Mesenchymal stem cell (in vitro differentiated cells and primary cell): ENCODE data around the gene ARSH. TPM values are rescaled to one million over a fixed set of nuclear protein-coding genes. Genes with fewer than 3 reads are reported as not detected.

Experiments used
- DNase-seq: peaks from one replicate; pipeline ENCODE4 v3.0.0-alpha.2; 2013
- H2AFZ ChIP-seq: one replicate; pipeline ENCODE4 v1.6.1; 2013; ENCODE audit warnings: low read depth, mild to moderate bottlenecking, control low read depth, inconsistent platforms, low read length, moderate library complexity
- H2AK5ac ChIP-seq: 2 replicates; pipeline ENCODE4 v1.6.1; 2013; ENCODE audit warnings: low read length, moderate library complexity, mild to moderate bottlenecking, inconsistent platforms; ENCODE audit not compliant: severe bottlenecking
- H2BK120ac ChIP-seq: one replicate; pipeline ENCODE4 v1.6.1; 2013; ENCODE audit warnings: low read depth, mild to moderate bottlenecking, inconsistent platforms, low read length, moderate library complexity
- H2BK12ac ChIP-seq, 2 experiments: one replicate each; pipeline ENCODE4 v1.6.1; 2013; ENCODE audit warnings: inconsistent platforms in 2 of 2, low read length in 2 of 2, mild to moderate bottlenecking in 2 of 2, moderate library complexity in 2 of 2, control low read depth in 1 of 2
- H2BK15ac ChIP-seq: one replicate; pipeline ENCODE4 v1.6.1; 2013; ENCODE audit warnings: mild to moderate bottlenecking, low read depth, inconsistent platforms; ENCODE audit not compliant: poor library complexity, severe bottlenecking
- H2BK5ac ChIP-seq: 2 replicates; pipeline ENCODE4 v1.6.1; 2013; ENCODE audit warnings: low read depth, mild to moderate bottlenecking, low read length, control low read depth, inconsistent platforms; ENCODE audit not compliant: poor library complexity, severe bottlenecking
- H3K14ac ChIP-seq, 2 experiments: one replicate each; pipeline ENCODE4 v1.6.1; 2013; ENCODE audit warnings: inconsistent platforms in 2 of 2, low read length in 2 of 2, control low read depth in 1 of 2, mild to moderate bottlenecking in 1 of 2, moderate library complexity in 1 of 2
- H3K18ac ChIP-seq, 2 experiments: one replicate each; pipeline ENCODE4 v1.6.1; 2013; ENCODE audit warnings: inconsistent platforms in 2 of 2, low read length in 2 of 2, control low read depth in 1 of 2, low read depth in 1 of 2, mild to moderate bottlenecking in 1 of 2
- H3K23ac ChIP-seq, 2 experiments: one replicate each; pipeline ENCODE4 v1.6.1; 2013; ENCODE audit warnings: inconsistent platforms in 2 of 2, low read length in 2 of 2, mild to moderate bottlenecking in 2 of 2, moderate library complexity in 2 of 2, control low read depth in 1 of 2
- H3K27ac ChIP-seq: 2 replicates; pipeline ENCODE4 v1.5.1; 2013; ENCODE audit warnings: mild to moderate bottlenecking, moderate library complexity, low read length, control low read depth, inconsistent platforms; ENCODE audit not compliant: poor library complexity, severe bottlenecking
- H3K27me3 ChIP-seq, 2 experiments: 2 replicates each; pipeline versions ENCODE4 v1.6.1 to v1.7.0; 2013; ENCODE audit warnings: low read length in 2 of 2, mild to moderate bottlenecking in 2 of 2, moderate library complexity in 2 of 2, control low read depth in 1 of 2, inconsistent platforms in 1 of 2; ENCODE audit not compliant: control insufficient read depth in 1 of 2, insufficient read depth in 1 of 2
- H3K36me3 ChIP-seq, 2 experiments: 2 replicates each; pipeline versions ENCODE4 v1.6.1 to v1.7.0; 2013; ENCODE audit warnings: low read length in 2 of 2, control low read depth in 1 of 2, inconsistent platforms in 1 of 2, low read depth in 1 of 2, mild to moderate bottlenecking in 1 of 2; ENCODE audit not compliant: insufficient read depth in 2 of 2, control insufficient read depth in 1 of 2
- H3K4ac ChIP-seq, 2 experiments: one replicate each; pipeline ENCODE4 v1.6.1; 2013; ENCODE audit warnings: inconsistent platforms in 2 of 2, low read length in 2 of 2, mild to moderate bottlenecking in 2 of 2, moderate library complexity in 2 of 2, control low read depth in 1 of 2, low read depth in 1 of 2
- H3K4me1 ChIP-seq: 2 replicates; pipeline ENCODE4 v1.6.1; 2013; ENCODE audit warnings: low read depth, low read length, control low read depth; ENCODE audit not compliant: control insufficient read depth, insufficient read depth
- H3K4me2 ChIP-seq: 2 replicates; pipeline ENCODE4 v1.6.1; 2013; ENCODE audit warnings: low read length, mild to moderate bottlenecking, inconsistent platforms; ENCODE audit not compliant: poor library complexity, severe bottlenecking
- H3K4me3 ChIP-seq, 2 experiments: 2 replicates each; pipeline versions ENCODE4 v1.5.1 to v1.7.0; 2013; ENCODE audit warnings: low read length in 2 of 2, mild to moderate bottlenecking in 2 of 2, control low read depth in 1 of 2, low read depth in 1 of 2; ENCODE audit not compliant: insufficient read depth in 1 of 2
- H3K79me1 ChIP-seq: replicated peaks from 2 replicates; pipeline ENCODE4 v1.6.1; 2013; ENCODE audit warnings: mild to moderate bottlenecking, control low read depth, low read length, inconsistent platforms; ENCODE audit not compliant: poor library complexity, severe bottlenecking
- H3K9ac ChIP-seq: 2 replicates; pipeline ENCODE4 v1.7.0; 2013; ENCODE audit warnings: mild to moderate bottlenecking, low read length, moderate library complexity
- H3K9me3 ChIP-seq: 2 replicates; pipeline ENCODE4 v1.7.0; 2013; ENCODE audit warnings: mild to moderate bottlenecking, low read length; ENCODE audit not compliant: control insufficient read depth
- H4K8ac ChIP-seq: one replicate; pipeline ENCODE4 v1.6.1; 2013; ENCODE audit warnings: inconsistent platforms, mild to moderate bottlenecking, low read length, moderate library complexity
- H4K91ac ChIP-seq: one replicate; pipeline ENCODE4 v1.6.1; 2013; ENCODE audit warnings: mild to moderate bottlenecking, low read length, inconsistent platforms
- WGBS: methylation state at CpG from one replicate; pipeline ENCODE4 v1.1.7; 2013; ENCODE audit warnings: mixed read lengths; 5-methylcytosine and 5-hydroxymethylcytosine counted together
- small RNA-seq: library from polyadenylated mRNA; stranded (forward); fragments of <200 nt; extraction: miRNeasy Mini kit (QIAGEN cat#:217004); gene quantifications from one replicate; pipeline ENCODE3, GENCODE V24; 2013; ENCODE audit warnings: low read depth

The ARSH gene

GRCh38 chrX:3075959-3076358, 69.6 kb downstream of the ARSH start:
- Histone ChIP-seq H3K4me3 (no peak overlapping the region), H3K4me2 (no peak overlapping the region), H2AFZ (no peak overlapping the region), H2AK5ac (no peak overlapping the region), H3K27ac (no peak overlapping the region), H3K9me3 (no peaks in the 10 kb centered on the region), H3K9ac (no peak overlapping the region), H3K79me1 (no peaks in the 10 kb centered on the region), H3K27me3 (peaks cover 0 to 12% of the 10 kb centered on the region in 2 experiments), H4K91ac (no peak overlapping the region), H3K4ac (no peak overlapping the region), H3K14ac (no peak overlapping the region), H3K23ac (no peak overlapping the region), H3K4me1 (no peaks in the 10 kb centered on the region), H3K36me3 (no peaks in the 10 kb centered on the region), H3K18ac (no peak overlapping the region), H2BK5ac (no peak overlapping the region), H2BK15ac (no peak overlapping the region), H4K8ac (no peak overlapping the region), H2BK12ac (no peak overlapping the region), H2BK120ac (no peak overlapping the region)
- WGBS, result 45% methylated on average over 1 of the region's 1 CpG
- no peak for DNase-seq

GRCh38 chrX:3076416-3076991, 70.2 kb downstream of the ARSH start:
- 44% methylated on average over 21 of the region's 21 CpGs for WGBS

More at GRCh38 chrX:3076416-3076991, 70.2 kb downstream of the ARSH start:
- H3K27me3 ChIP-seq, result peaks cover 0 to 12% of the 10 kb centered on the region in 2 experiments
- no peak overlapping the region for H2BK5ac ChIP-seq
- H3K27ac ChIP-seq, result no peak overlapping the region
- no peak overlapping the region for H3K4me2 ChIP-seq
- no peaks in the 10 kb centered on the region for H3K79me1 ChIP-seq
- no peak overlapping the region for H2AFZ ChIP-seq
- no peak overlapping the region for H2AK5ac ChIP-seq
- H4K91ac ChIP-seq, result no peak overlapping the region
- H3K9me3 ChIP-seq, result no peaks in the 10 kb centered on the region
- no peak overlapping the region for H2BK12ac ChIP-seq
- H3K4me3 ChIP-seq, result no peak overlapping the region
- no peak for DNase-seq
- no peaks in the 10 kb centered on the region for H3K36me3 ChIP-seq
- no peak overlapping the region for H4K8ac ChIP-seq
- no peak overlapping the region for H2BK120ac ChIP-seq
- H2BK15ac ChIP-seq, result no peak overlapping the region
- H3K4ac ChIP-seq, result no peak overlapping the region
- no peaks in the 10 kb centered on the region for H3K4me1 ChIP-seq
- no peak overlapping the region for H3K18ac ChIP-seq
- no peak overlapping the region for H3K9ac ChIP-seq
- no peak overlapping the region for H3K14ac ChIP-seq
- H3K23ac ChIP-seq, result no peak overlapping the region

Small RNA genes lying within 50 kb of the gene (small RNA-seq; reads per million reads assigned to genes)
- gene RN7SL578P, result not detected
